ENCODE results near the gene ANKMY2. TPM values are rescaled to one million over a fixed set of nuclear protein-coding genes. Genes with fewer than 3 reads are reported as not detected.

Gene ANKMY2
- total RNA-seq = 8.2 and 11.6 TPM in 2 replicates

GRCh38 chr7:16645593-16646471, at the start of gene ANKMY2, which contains the start of gene BZW2:
TSS of gene ANKMY2 (minus strand) at chr7:16645754. CDS start at chr7:16645573, 181 bp downstream.
TSS of gene BZW2 (plus strand) at chr7:16646181. CDS start at chr7:16665444, 19,263 bp downstream.

Other genes with a start within 250 kb of the ANKMY2 start
- gene CRPPA, start 224.2 kb downstream of the ANKMY2 start, total RNA-seq = 0.34 and 1.00 TPM in 2 replicates
- gene SOSTDC1, start 180.0 kb downstream of the ANKMY2 start, total RNA-seq = not detected in 2 replicates
- not detected in 2 replicates for gene LRRC72, start 118.9 kb downstream of the ANKMY2 start, total RNA-seq
- 74.5 and 89.5 TPM in 2 replicates for gene BZW2, start 427 bp upstream of the ANKMY2 start, total RNA-seq
- 26.6 and 41.0 TPM in 2 replicates for gene TSPAN13, start 108.0 kb upstream of the ANKMY2 start, total RNA-seq
- 11.5 and 139 TPM in 2 replicates for gene AGR2, start 159.2 kb upstream of the ANKMY2 start, total RNA-seq
- gene AGR3, start 236.2 kb upstream of the ANKMY2 start, total RNA-seq = not detected in 2 replicates